ENCODE measurements around the gene GADD45A.

GRCh38 chr1:67689267-67690017 lies 4.4 kb downstream of the GADD45A start:
- no peak for TF ChIP-seq CTCF (IDR thresholded peaks at IDR 0.05; ENCODE audit: poor library complexity)
- no peak for TF ChIP-seq EZH2 (IDR thresholded peaks at IDR 0.05; ENCODE audit: borderline replicate concordance)
